Measurements from ENCODE around the gene ANO10.

GRCh38 chr3:43448098-43448497 is 173.7 kb downstream of the ANO10 start:
- TF ChIP-seq CTCF (IDR thresholded peaks at IDR 0.05) (no peak), POLR2A (IDR thresholded peaks at IDR 0.05) (no peak)

Measured in thyroid gland (tissue), 4 donors.